Spleen (tissue), 11 donors: ENCODE data around the gene LRP2BP. TPM values are rescaled to one million over a fixed set of nuclear protein-coding genes. Genes with fewer than 3 reads are reported as not detected.

Experiments used
- DNase-seq: peaks from one replicate; pipeline ENCODE4 v3.0.0-alpha.2; 2020
- H3K27ac ChIP-seq, 8 donors: fragments of 200-600 bp; sonication (generic) in 7 of 8; 1 replicate in 4 of 8; 2 replicates in 4 of 8; pipeline versions ENCODE4 v1.5.0 to v1.8.0; 2016 to 2021; ENCODE audit warnings: inconsistent platforms in 4 of 8, mild to moderate bottlenecking in 4 of 8, moderate library complexity in 1 of 8
- H3K27me3 ChIP-seq, 7 donors: fragments of 200-600 bp; sonication (generic) in 6 of 7; replicated peaks in 1 of 7; 1 replicate in 4 of 7; 2 replicates in 3 of 7; pipeline versions ENCODE4 v1.5.0 to v1.8.0; 2016 to 2021; ENCODE audit warnings: inconsistent platforms in 3 of 7, mild to moderate bottlenecking in 1 of 7
- H3K36me3 ChIP-seq, 6 donors: fragments of 200-600 bp; sonication (generic) in 5 of 6; 1 replicate in 4 of 6; 2 replicates in 2 of 6; pipeline versions ENCODE4 v1.5.0 to v1.8.0; 2016 to 2021; ENCODE audit warnings: inconsistent platforms in 2 of 6
- H3K4me1 ChIP-seq, 6 donors: fragments of 200-600 bp; sonication (generic) in 5 of 6; 1 replicate in 3 of 6; 2 replicates in 3 of 6; pipeline versions ENCODE4 v1.5.0 to v1.8.0; 2016 to 2021; ENCODE audit warnings: inconsistent platforms in 3 of 6
- H3K4me3 ChIP-seq, 8 donors: fragments of 200-600 bp; sonication (generic) in 7 of 8; 1 replicate in 4 of 8; 2 replicates in 4 of 8; pipeline versions ENCODE4 v1.5.0 to v1.8.0; 2016 to 2021; ENCODE audit warnings: inconsistent platforms in 4 of 8, mild to moderate bottlenecking in 4 of 8, moderate library complexity in 2 of 8
- H3K9me3 ChIP-seq, 8 donors: fragments of 200-600 bp; sonication (generic) in 7 of 8; 1 replicate in 4 of 8; 2 replicates in 4 of 8; pipeline versions ENCODE4 v1.5.0 to v1.8.0; 2016 to 2021; ENCODE audit warnings: inconsistent platforms in 4 of 8
- POLR2A ChIP-seq, 3 donors: fragments of 450-650 bp; IDR thresholded peaks; one replicate each; pipeline ENCODE4 v1.5.1; 2017; ENCODE audit warnings: antibody characterized with exemption in 3 of 3, mild to moderate bottlenecking in 1 of 3
- POLR2AphosphoS5 ChIP-seq, 3 donors: sonication (generic); formaldehyde crosslinking; IDR thresholded peaks; one replicate each; pipeline ENCODE4 v1.5.1; 2017; ENCODE audit warnings: antibody characterized with exemption in 3 of 3
- WGBS, 5 donors: extraction: QIAGEN DNeasy Blood & Tissue Kit in 3 of 5; methylation state at CpG; one replicate each; pipeline versions ENCODE4 v1.1.5 to v1.1.7; 2013 to 2018; 5-methylcytosine and 5-hydroxymethylcytosine counted together
- intact Hi-C: fragments of 100-400 bp; cut with DNase I; formaldehyde crosslinking; loops from one replicate; pipeline ENCODE4 v1.15.0; 2023; ENCODE audit warnings: low total_unique reads
- polyA plus RNA-seq, 3 donors: library from polyadenylated mRNA; stranded (reverse); fragments of 200-250 nt; gene quantifications; one replicate each; pipeline ENCODE4 v1.2.1, GENCODE V29; 2013
- total RNA-seq, 7 donors: library from RNA; depleted of rRNA in 3 of 7; stranded (reverse); fragments of >200 nt in 3 of 7; fragmentation: NEBNext Ultra II Directional in 4 of 7; extraction: Animal tissue kit (Norgen Biotek cat#: 25700) in 4 of 7; gene quantifications; one replicate each; pipeline versions ENCODE4 v1.1.0 to v1.2.1, GENCODE V29; 2016 to 2021
- TF ChIP-seq, protein P1 (sequence below), 11 experiments: fragments of 200-600 bp in 7 of 11; fragments of 450-650 bp in 4 of 11; sonication (generic) in 4 of 11; IDR thresholded peaks in 8 of 11; conservative IDR thresholded peaks in 3 of 11; 1 replicate in 7 of 11; 2 replicates in 4 of 11; pipeline versions ENCODE4 v1.4.0 to v1.8.0; 2016 to 2021; ENCODE audit warnings: antibody characterized with exemption in 11 of 11, inconsistent platforms in 4 of 11, mild to moderate bottlenecking in 1 of 11
- donor health status: healthy with polysubstance abuse.
- donor health status: DM: no; HTN: no; CAD: no; lungs with moderate emphysema.
- donor health status: DM: no; HTN: no; CAD: no.
- donor health status: Bipolar disorder and iron deficiency.
- donor health status: healthy.
- donor health status: DM: no; HTN: no; CAD: no.
- donor health status: DM: yes; HTN: yes; CAD: no.

LRP2BP gene
- total and polyA plus RNA-seq, 10 donors: 0.17 to 2.4 (median 0.96) TPM

- Histone ChIP-seq H3K9me3 (peaks cover 0 to 12% (median 9%) of the 10 kb centered on the region in 8 donors), H3K4me1 (no peaks in the 10 kb centered on the region), H3K27ac (no peak overlapping the region), H3K36me3 (peaks cover 0 to 2% (median 0%) of the 10 kb centered on the region in 6 donors), H3K27me3 (no peaks in the 10 kb centered on the region), H3K4me3 (no peak overlapping the region)
- DNase-seq: no peak
- intact Hi-C loops: no loop called here
- 85 to 98% (median 91%) methylated on average over 6 of the region's 6 CpGs for WGBS, 5 donors
- TF ChIP-seq POLR2A (IDR thresholded peaks at IDR 0.05): no peak
- TF ChIP-seq, protein P1, sequence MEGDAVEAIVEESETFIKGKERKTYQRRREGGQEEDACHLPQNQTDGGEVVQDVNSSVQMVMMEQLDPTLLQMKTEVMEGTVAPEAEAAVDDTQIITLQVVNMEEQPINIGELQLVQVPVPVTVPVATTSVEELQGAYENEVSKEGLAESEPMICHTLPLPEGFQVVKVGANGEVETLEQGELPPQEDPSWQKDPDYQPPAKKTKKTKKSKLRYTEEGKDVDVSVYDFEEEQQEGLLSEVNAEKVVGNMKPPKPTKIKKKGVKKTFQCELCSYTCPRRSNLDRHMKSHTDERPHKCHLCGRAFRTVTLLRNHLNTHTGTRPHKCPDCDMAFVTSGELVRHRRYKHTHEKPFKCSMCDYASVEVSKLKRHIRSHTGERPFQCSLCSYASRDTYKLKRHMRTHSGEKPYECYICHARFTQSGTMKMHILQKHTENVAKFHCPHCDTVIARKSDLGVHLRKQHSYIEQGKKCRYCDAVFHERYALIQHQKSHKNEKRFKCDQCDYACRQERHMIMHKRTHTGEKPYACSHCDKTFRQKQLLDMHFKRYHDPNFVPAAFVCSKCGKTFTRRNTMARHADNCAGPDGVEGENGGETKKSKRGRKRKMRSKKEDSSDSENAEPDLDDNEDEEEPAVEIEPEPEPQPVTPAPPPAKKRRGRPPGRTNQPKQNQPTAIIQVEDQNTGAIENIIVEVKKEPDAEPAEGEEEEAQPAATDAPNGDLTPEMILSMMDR (IDR thresholded peaks at IDR 0.05 in 8 of 11, conservative IDR thresholded peaks at IDR 0.05 in 3 of 11): no peak
- no peak for TF ChIP-seq POLR2AphosphoS5 (IDR thresholded peaks at IDR 0.05)
Measured at GRCh38 chr4:185378264-185378663, 17.5 kb downstream of the LRP2BP start.

DNA sequence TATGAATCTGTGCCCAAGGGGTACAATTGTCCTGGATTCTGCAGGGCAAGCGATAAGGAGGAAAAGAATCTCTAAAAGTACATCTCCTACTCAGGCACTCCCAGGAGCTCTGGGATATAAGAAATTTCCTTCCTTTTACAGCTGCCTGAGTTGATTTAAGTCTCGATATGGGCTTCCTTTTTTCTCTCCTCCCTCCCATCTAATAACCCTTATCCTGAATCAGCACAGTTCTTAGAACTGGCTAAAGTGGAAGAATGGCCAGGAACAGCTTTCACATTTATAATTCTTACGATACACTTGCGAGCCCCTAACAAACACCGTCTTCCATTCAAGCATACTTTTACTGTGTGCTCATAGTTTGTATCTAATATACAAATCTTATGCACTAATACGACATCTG lies 21.2 kb downstream of the LRP2BP start:
- Histone ChIP-seq H3K4me1 (no peaks in the 10 kb centered on the region), H3K9me3 (no peaks in the 10 kb centered on the region), H3K4me3 (no peak overlapping the region), H3K27me3 (no peaks in the 10 kb centered on the region), H3K27ac (no peak overlapping the region), H3K36me3 (peaks cover 0 to 36% (median 4%) of the 10 kb centered on the region in 6 donors)
- intact Hi-C loops: no loop called here
- DNase-seq: no peak
- no peak for TF ChIP-seq POLR2A (IDR thresholded peaks at IDR 0.05)
- TF ChIP-seq, protein P1 (IDR thresholded peaks at IDR 0.05 in 8 of 11, conservative IDR thresholded peaks at IDR 0.05 in 3 of 11): no peak
- 30 to 56% (median 37%) methylated on average over 6 of the region's 6 CpGs for WGBS, 5 donors

DNA sequence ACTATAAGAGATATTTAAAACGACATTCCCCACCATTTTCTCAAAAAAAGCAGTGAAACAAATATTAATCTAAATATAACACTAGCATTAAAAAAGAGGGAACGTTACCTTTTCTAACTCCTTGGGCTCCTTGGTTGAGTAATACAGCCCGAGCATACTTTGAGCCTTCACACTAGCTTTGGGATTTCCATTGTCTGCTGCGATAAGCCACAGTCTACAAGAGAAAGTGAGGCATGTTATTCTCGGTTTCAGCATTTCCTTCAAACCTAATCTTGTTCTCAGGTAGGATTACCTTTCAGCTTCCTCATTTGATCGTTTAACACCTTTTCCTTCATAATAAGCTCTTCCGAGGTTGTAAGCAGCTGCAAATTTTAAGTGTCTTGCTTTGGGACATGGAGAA lies 21.7 kb downstream of the LRP2BP start:
- WGBS, 5 donors: 61 to 74% (median 69%) methylated on average over 7 of the region's 7 CpGs
- TF ChIP-seq, protein P1 (IDR thresholded peaks at IDR 0.05 in 8 of 11, conservative IDR thresholded peaks at IDR 0.05 in 3 of 11): no peak
- no peak for TF ChIP-seq POLR2A (IDR thresholded peaks at IDR 0.05)
- TF ChIP-seq POLR2AphosphoS5 (IDR thresholded peaks at IDR 0.05): no peak
- Histone ChIP-seq H3K27ac (no peak overlapping the region), H3K36me3 (peaks cover 0 to 36% (median 4%) of the 10 kb centered on the region in 6 donors), H3K4me3 (no peak overlapping the region), H3K4me1 (no peaks in the 10 kb centered on the region), H3K9me3 (no peaks in the 10 kb centered on the region), H3K27me3 (no peaks in the 10 kb centered on the region)
- DNase-seq: no peak
- intact Hi-C loops: no loop called here

- no peak for TF ChIP-seq POLR2A (IDR thresholded peaks at IDR 0.05)
- no peak for TF ChIP-seq POLR2AphosphoS5 (IDR thresholded peaks at IDR 0.05)
- TF ChIP-seq, protein P1 (IDR thresholded peaks at IDR 0.05 in 8 of 11, conservative IDR thresholded peaks at IDR 0.05 in 3 of 11): no peak
- no peaks in the 10 kb centered on the region for H3K4me1 ChIP-seq
- intact Hi-C loops: no loop called here
- no peaks in the 10 kb centered on the region for H3K9me3 ChIP-seq
- H3K27me3 ChIP-seq: no peaks in the 10 kb centered on the region
- no peak overlapping the region for H3K4me3 ChIP-seq
- no peak for DNase-seq
- H3K27ac ChIP-seq: no peak overlapping the region
- H3K36me3 ChIP-seq: peaks cover 0 to 42% (median 4%) of the 10 kb centered on the region in 6 donors
- 93 to 96% (median 95%) methylated on average over 11 of the region's 11 CpGs for WGBS, 5 donors
Measured at GRCh38 chr4:185371702-185372101, 24.0 kb downstream of the LRP2BP start.
